Renal cortex interstitium (tissue), 15 donors: Measurements from ENCODE around the gene TEX261. TPM values are rescaled to one million over a fixed set of nuclear protein-coding genes. Genes with fewer than 3 reads are reported as not detected.
"Not testable (repeated sequence)": the region's sequence is repeated elsewhere in the genome, so short reads cannot be mapped to it uniquely, and the experiment has no call there.

Experiments
- DNase-seq, 11 donors: peaks; one replicate each; pipeline ENCODE4 v3.0.0-alpha.2; 2013; ENCODE audit warnings: low read depth in 9 of 11, low spot score in 4 of 11; ENCODE audit errors: extremely low read depth in 1 of 11
- long read RNA-seq, 16 experiments: transcript quantifications; one replicate each; lab custom pipeline, GENCODE V29; 2026
- polyA plus RNA-seq, 3 donors: library from polyadenylated mRNA; unstranded; fragments of 120-200 nt; gene quantifications; one replicate each; pipeline ENCODE4 v1.2.1, GENCODE V29; 2013; ENCODE audit not compliant: insufficient read length in 3 of 3

Gene TEX261
- polyA plus RNA-seq, result 10 to 100 TPM; 49.8 to 55.9 (median 52.1) TPM
- long read RNA-seq, donor 1, transcript TEX261-206 (4 exons, 590 nt), result major isoform, 5 of 9 reads
- long read RNA-seq, donor 1, partial matches to known transcripts, result 0 of 9 reads
- long read RNA-seq, donor 1, other reads (novel, unspliced or antisense), result 0 of 9 reads
- long read RNA-seq, donor 2, transcript TEX261-201 (6 exons, 3,441 nt), result minor isoform, 7 of 24 reads
- long read RNA-seq, donor 2, transcript TEX261-206 (4 exons, 590 nt), result major isoform, 10 of 24 reads
- long read RNA-seq, donor 2, partial matches to known transcripts, result 5 of 24 reads
- long read RNA-seq, donor 2, other reads (novel, unspliced or antisense), result 0 of 24 reads
- long read RNA-seq, donor 3, transcript TEX261-206 (4 exons, 590 nt), result minor isoform, 7 of 21 reads
- long read RNA-seq, donor 3, transcript TEX261-201 (6 exons, 3,441 nt), result major isoform, 12 of 21 reads
- long read RNA-seq, donor 3, partial matches to known transcripts, result 0 of 21 reads
- long read RNA-seq, donor 3, other reads (novel, unspliced or antisense), result 0 of 21 reads
- long read RNA-seq, donor 4, transcript TEX261-201 (6 exons, 3,441 nt), result major isoform, 12 of 15 reads
- long read RNA-seq, donor 4, partial matches to known transcripts, result 0 of 15 reads
- long read RNA-seq, donor 4, other reads (novel, unspliced or antisense), result 0 of 15 reads
- long read RNA-seq, donor 5, result 0 reads
- long read RNA-seq, donor 6, transcript TEX261-201 (6 exons, 3,441 nt), result major isoform, 10 of 26 reads
- long read RNA-seq, donor 6, transcript TEX261-206 (4 exons, 590 nt), result minor isoform, 9 of 26 reads
- long read RNA-seq, donor 6, partial matches to known transcripts, result 0 of 26 reads
- long read RNA-seq, donor 6, other reads (novel, unspliced or antisense), result 0 of 26 reads
- long read RNA-seq, donor 7, transcript TEX261-201 (6 exons, 3,441 nt), result major isoform, 18 of 24 reads
- long read RNA-seq, donor 7, partial matches to known transcripts, result 0 of 24 reads
- long read RNA-seq, donor 7, other reads (novel, unspliced or antisense), result 0 of 24 reads
- long read RNA-seq, donor 8, transcript TEX261-206 (4 exons, 590 nt), result minor isoform, 11 of 31 reads
- long read RNA-seq, donor 8, transcript TEX261-201 (6 exons, 3,441 nt), result major isoform, 15 of 31 reads
- long read RNA-seq, donor 8, partial matches to known transcripts, result 0 of 31 reads
- long read RNA-seq, donor 8, other reads (novel, unspliced or antisense), result 0 of 31 reads
- long read RNA-seq, donor 9, transcript TEX261-201 (6 exons, 3,441 nt), result major isoform, 10 of 19 reads
- long read RNA-seq, donor 9, transcript TEX261-206 (4 exons, 590 nt), result minor isoform, 5 of 19 reads
- long read RNA-seq, donor 9, partial matches to known transcripts, result 0 of 19 reads
- long read RNA-seq, donor 9, other reads (novel, unspliced or antisense), result 0 of 19 reads
- long read RNA-seq, donor 10, transcript TEX261-202 (5 exons, 758 nt), result minor isoform, 5 of 27 reads
- long read RNA-seq, donor 10, transcript TEX261-201 (6 exons, 3,441 nt), result major isoform, 14 of 27 reads
- long read RNA-seq, donor 10, transcript TEX261-206 (4 exons, 590 nt), result minor isoform, 7 of 27 reads
- long read RNA-seq, donor 10, partial matches to known transcripts, result 0 of 27 reads
- long read RNA-seq, donor 10, other reads (novel, unspliced or antisense), result 0 of 27 reads
- long read RNA-seq, donor 11, transcript TEX261-201 (6 exons, 3,441 nt), result major isoform, 7 of 12 reads
- long read RNA-seq, donor 11, partial matches to known transcripts, result 0 of 12 reads
- long read RNA-seq, donor 11, other reads (novel, unspliced or antisense), result 0 of 12 reads
- long read RNA-seq, donor 12, partial matches to known transcripts, result 0 of 6 reads
- long read RNA-seq, donor 12, other reads (novel, unspliced or antisense), result 0 of 6 reads
- long read RNA-seq, donor 13, transcript TEX261-201 (6 exons, 3,441 nt), result major isoform, 15 of 34 reads
- long read RNA-seq, donor 13, transcript TEX261-206 (4 exons, 590 nt), result minor isoform, 11 of 34 reads
- long read RNA-seq, donor 13, partial matches to known transcripts, result 0 of 34 reads
- long read RNA-seq, donor 13, other reads (novel, unspliced or antisense), result 0 of 34 reads
- long read RNA-seq, donor 14, transcript TEX261-201 (6 exons, 3,441 nt), result major isoform, 8 of 15 reads
- long read RNA-seq, donor 14, transcript TEX261-206 (4 exons, 590 nt), result minor isoform, 5 of 15 reads
- long read RNA-seq, donor 14, partial matches to known transcripts, result 0 of 15 reads
- long read RNA-seq, donor 14, other reads (novel, unspliced or antisense), result 0 of 15 reads
- long read RNA-seq, donor 15, partial matches to known transcripts, result 0 of 5 reads
- long read RNA-seq, donor 15, other reads (novel, unspliced or antisense), result 0 of 5 reads
- long read RNA-seq, donor 16, transcript TEX261-201 (6 exons, 3,441 nt), result major isoform, 30 of 50 reads
- long read RNA-seq, donor 16, transcript TEX261-206 (4 exons, 590 nt), result minor isoform, 12 of 50 reads
- long read RNA-seq, donor 16, transcript TEX261-202 (5 exons, 758 nt), result minor isoform, 6 of 50 reads
- long read RNA-seq, donor 16, partial matches to known transcripts, result 0 of 50 reads
- long read RNA-seq, donor 16, other reads (novel, unspliced or antisense), result 0 of 50 reads

DNA sequence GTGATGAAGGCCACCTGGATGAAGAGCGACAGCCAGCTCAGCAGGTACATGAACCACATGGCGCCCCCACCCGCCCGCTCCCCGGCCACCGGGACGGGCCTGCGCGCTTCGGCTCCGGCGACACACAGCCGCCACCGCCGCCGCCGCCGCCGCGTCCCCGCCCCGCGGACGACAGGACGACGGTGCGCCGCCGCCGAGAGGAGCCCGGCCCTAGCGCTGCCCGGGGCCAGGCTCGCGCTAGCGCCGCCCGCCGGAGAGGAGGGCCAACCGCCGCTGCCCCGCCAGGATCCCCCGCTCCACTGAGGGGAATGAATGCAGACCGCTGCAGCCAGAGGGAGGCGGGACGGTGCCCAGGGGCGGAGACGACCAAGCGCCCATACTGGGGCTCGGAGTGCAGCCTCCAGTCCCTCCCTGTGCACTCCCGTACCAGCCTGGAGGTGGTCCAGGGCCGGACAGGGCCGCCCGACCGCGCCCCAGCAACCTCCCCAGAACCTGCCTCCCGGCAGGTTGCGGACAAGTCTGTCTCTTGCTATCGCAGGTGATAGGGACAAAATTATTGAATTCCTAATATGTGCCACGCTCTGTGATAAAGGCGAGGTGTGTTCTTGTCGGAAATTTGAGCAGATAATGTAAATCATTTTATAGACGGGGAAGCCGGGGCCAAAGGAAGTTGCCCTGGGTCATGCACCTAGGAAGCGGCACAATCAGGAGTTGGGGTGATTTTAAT, at the start of gene TEX261:
TSS of gene TEX261 (minus strand) at position 175 of the 727 bp plus-strand sequence. CDS start at position 59, 116 bp downstream.
- DNase-seq, result peak in 10 of 11 donors; percentile 51 to 83 (median 78)

DNA sequence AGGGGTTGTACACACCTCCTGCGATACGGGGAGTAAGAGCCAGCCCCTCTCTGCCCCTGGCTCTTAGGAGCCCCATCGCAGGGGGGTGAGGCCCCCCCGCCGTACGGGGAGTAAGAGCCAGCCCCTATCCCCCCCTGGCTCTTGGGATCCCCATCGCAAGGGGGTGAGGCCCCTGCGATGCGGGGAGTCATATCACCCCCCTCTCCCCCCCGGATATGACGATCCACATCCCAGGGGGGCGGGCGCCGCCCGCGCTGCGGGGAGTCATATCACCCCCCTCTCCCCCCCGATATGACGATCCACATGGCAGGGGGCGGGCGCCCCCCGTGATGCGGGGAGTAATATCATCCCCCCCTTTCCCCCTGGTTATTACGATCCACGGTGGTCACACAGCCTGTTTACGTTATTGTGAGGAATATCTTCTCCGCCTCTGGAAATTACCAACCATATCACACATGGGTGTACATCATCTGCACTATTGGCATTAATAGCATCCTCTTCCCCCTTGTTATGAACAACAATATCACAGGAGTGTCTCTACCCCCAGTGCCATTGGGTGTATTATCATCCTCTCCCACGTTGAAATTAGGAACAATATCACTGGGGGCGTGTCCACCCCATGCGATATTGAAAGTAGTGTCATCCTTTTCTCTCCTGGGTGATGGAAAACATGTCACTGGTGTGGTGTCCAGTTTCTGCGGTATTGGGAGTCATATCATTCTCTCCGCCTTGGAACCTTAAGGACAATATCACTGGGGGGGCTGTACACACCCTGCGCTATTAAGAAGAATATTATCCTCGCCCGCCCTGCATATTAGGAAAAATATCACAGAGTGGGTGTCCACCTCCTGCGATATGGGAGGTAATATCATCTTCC, 49.1 kb upstream of the TEX261 start:
- DNase-seq, result no peak

DNA sequence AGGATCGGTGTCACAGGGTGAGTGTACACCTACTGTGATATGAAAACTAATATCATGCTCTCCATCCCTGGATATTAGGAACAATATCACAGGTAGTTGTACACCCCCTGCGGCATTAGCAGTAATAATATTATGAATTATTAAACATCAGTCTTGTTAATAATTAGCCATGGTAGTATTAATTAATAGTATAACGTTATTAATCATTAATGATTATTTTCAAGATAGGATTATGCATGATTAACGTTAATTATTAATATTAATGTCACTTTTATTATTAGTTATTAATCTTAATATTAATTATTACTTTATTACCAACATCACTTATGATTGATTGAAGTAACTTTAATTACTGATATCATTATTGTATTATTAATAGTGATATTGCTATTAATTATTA, 47.6 kb upstream of the TEX261 start:
- DNase-seq, result no peak

DNA sequence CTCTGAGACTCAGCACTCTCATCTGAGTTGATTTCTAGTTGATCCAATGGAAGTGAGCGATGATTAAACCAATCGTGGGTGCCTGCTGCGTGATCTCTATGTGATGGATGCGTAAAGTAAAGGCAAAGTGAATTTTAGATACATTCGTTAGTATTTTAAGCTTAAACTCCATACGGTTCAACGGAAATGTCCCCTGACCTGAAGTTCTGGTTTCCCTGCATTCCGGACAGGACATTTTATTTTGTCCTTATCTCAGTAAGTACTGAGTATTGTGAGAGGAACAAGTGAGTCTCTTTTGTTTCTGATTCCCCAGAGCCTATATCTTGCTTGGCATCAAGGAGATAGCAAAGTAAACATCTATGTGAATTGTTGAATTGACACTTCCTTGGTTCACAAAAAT, 41.6 kb upstream of the TEX261 start:
- DNase-seq, result not testable (repeated sequence)

DNA sequence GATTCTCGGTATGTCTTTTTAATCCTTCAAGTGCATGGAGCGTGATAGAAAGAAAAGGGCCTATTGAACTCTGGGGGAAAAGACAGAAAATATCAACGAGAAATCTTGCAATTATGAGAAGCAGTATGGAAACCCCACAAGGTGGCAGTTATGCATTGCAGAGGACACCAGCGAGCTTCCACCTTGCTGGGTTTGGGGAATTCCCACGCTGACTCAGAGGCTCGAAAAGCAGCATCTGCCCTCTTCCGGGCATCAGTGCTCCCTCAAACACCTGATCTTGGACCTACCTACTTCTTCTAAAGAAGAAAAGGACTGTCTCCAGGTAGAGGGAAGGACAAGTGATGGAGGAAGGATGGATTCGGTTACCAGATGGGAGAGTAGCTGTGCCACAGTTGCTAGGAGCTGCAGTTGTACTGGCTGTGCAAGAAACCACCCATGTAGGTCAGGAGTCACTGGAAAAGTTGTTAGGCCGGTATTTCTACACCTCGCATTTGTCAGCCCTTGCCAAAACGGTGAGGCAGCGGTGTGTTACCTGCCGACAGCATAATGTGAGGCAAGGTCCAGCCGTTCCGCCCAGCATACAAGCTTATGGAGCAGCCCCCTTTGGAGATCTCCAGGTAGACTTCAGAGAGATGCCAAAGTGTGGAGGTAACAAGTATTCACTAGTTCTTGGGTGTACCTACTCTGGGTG, 29.0 kb upstream of the TEX261 start:
- DNase-seq, result peak in 9 of 11 donors; percentile 7 to 57 (median 31)

DNA sequence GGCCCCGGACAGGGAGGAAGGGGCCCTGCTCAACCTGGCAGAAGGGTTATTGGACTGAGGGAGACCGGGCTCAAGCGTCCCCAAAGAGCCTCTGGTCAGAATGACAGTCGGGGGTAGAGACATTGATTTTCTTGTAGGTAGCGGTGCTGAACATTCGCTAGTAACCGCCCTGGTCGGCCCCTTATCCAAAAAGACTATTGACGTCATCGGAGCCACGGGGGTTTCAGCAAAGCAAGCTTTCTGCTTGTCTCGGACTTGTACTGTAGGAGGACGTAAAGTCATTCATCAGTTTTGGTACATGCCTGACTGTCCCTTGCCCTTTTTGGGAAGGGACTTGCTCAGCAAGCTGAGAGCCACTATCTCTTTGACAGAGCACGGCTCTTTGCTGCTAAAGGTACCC, 26.7 kb upstream of the TEX261 start:
- not testable (repeated sequence) for DNase-seq

DNA sequence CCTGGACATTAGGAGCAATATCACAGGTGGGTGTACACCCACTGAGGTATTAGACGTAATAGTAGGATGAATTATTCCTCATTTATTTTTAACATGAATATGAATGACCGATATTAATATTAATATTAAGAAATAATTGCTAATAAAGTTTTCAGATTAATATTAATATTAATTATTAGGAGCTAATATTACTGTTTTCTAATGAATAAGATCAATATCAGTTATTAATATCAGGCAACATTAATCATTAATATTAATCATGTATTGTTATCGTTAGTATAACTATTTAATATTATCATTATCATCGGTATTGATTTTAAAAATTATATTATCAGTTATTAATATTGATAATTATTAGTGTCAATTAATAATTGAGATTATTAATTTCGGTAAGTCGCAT, 25.3 kb upstream of the TEX261 start:
- not testable (repeated sequence) for DNase-seq

DNA sequence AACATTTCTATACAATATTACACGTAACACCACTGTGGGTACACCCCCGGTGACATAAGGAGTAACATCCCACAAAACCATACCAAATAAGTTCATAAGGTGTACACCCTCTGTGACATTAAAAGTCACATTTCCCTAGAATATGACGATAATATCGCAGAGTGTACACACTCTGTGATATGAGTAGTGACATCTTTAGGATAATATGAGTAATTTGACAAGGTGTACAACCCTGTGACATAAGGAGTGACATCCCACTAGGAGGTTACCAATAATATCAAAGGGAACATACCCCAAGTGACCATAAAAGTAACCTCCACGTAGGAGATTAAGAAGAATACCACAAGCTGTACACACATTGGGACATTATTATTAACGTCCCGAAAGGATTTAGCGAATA, 24.0 kb upstream of the TEX261 start:
- DNase-seq, result no peak

DNA sequence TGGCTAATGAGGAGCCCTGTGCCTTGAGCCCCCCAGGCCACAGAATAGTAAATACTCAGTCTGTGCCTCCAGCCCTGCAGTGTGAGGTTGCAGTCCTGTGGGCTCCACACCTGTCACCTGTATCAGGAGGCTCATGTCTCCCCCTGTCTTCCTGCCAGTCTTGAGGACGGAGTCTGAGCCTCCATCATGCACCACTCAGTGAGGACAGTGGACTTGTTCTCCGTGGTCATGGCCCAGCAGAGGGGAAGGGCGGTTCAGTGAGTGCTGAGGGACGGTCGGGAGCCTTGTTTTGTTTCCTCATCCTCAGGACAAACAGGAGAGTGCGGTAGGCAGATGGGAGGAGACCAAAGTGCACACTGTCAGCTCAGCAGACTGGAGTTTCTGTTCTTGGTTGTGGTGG, 17.1 kb upstream of the TEX261 start:
- DNase-seq, result not testable (repeated sequence)

DNA sequence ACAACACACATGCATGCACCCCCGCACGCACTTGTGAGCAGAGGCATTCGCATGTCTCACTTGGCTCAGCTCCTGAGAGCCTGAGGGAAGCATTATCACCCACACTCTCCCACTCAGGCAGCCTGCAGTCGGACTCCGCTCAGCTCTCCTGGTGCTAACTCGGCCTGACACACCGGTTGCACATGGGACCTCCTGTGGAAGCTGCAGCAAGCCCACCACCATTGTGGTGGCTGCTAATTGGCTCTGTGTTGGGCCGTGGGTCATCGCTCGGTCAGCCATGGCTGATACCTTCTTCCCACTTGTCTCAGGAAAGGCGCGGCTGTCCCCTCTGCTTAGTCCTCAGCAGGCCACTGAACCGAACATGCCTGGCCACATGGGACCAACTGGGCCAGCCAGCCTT, 13.7 kb upstream of the TEX261 start:
- DNase-seq, result no peak

DNA sequence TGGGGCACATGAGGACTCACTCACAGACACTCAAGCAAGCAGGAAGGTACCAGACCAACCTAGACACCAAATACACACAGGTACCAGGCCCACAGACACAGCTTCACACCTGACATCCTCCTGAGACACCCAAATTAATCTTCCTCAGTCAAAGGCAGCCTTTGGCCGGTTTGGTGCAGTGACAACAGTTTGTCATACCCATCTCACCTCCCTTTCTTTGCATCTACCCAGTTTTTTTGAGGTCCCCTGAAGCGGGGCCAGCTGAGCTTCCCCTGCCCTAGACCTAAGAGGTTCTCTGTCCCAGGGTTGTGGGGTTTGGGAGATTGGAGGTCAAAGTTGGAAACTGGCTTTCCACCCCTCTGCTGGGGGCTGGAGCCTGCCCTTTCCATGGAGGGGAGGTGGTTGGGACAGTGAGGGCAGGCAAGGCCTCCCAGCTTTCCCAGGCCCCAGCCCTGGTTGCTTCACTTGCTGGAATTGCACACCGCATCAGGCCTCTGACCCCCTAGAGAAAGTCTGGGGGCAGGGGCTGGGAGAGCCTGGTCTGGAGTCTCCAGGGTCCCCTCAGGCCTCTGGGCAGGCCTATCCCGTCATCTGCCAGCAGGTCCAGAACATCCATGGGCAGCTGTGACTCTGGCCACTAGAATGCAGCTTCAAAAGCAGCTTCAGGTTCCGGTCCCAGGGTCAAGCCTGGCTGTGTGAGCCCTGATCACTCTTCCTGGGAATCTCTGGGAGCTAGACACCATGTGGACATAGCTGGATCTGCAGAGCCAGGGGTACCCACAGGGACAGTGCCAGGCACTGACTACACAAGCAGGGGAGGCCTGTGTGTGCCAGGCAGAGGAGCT, 12.5 kb upstream of the TEX261 start:
- no peak for DNase-seq

DNA sequence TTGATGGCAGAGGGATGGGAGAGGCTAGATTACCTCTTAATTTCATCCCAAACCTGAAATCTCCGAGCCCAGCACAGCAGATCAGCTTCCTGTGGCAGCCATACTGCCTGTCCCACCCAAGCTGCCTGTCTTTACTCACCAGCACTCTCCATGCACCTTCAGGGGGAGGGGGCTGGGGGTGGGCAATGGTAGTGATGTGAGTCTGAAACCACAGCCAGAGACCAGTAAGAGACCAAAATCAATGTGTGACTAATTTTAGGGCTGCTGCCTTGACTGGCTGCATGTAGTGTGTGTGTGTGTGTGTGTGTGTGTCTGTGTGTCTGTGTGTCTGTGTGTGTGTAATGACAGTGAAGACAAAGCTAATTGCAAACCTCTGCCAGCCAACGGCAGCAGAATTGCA, 11.7 kb upstream of the TEX261 start:
- no peak for DNase-seq
